NCI-H526 treated with DMSO at 0.1 percent for 48 hours (cell line): ENCODE data around the gene SCN2A.

ENCODE experiments used
- DNase-seq: peaks from one replicate; lab custom pipeline; 2025; lab: John Stamatoyannopoulos, UW

The SCN2A gene

DNA sequence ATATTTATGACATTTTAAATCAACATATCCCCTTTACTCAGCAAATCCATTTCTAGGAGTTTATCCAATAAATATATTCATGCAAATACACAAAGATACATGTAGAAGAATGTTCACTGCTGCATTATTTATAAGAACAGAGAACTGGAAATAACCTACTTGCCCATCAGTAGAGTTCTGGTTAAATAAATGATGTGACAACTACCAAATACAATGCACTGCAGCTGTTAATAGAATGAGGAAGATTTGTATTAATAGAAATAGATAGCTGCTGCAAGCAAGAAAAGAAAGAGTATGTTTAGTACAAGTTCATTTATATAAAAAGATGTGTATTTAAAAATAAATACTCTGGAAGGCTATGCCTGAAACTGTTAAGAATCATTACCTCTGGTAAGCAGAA is 181.0 kb downstream of the SCN2A start:
- no peak for DNase-seq

DNA sequence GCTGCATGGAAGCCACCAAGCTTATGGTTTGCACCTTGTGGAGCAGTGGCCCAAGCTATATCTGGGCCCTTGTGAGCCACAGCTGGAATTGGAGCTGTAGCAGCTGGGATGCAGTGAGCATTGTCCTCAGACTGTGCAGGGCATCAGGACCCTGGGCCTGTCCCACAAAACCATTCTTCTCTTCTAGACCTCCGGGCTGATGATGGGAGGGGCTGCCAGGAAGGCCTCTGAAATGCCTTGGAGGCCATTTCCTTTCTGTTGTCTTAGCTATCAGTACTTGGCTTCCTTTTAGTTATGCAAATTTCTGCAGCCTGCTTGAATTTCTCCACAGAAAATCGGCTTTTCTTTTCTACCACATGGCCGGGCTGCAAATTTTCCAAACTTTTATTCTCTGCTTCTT is 183.9 kb downstream of the SCN2A start:
- DNase-seq = no peak

DNA sequence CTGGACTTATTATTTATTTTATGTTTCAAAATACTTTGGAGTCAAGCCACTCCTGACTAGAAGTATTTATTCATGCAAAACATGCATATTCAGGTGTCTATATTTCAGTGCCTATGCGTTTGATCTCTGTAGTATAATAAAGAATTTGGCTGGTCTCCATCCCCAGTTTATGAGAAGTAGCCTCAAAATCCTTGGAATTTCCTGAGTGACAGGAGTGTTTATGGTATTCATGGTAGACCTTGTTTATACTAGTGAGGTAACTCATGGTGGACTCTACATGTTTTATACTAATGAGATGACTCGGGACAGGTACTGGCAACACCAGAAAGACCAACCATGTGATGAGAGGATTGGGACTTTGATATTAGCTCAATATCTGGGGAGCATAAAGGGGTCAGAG is 186.3 kb downstream of the SCN2A start:
- no peak for DNase-seq

DNA sequence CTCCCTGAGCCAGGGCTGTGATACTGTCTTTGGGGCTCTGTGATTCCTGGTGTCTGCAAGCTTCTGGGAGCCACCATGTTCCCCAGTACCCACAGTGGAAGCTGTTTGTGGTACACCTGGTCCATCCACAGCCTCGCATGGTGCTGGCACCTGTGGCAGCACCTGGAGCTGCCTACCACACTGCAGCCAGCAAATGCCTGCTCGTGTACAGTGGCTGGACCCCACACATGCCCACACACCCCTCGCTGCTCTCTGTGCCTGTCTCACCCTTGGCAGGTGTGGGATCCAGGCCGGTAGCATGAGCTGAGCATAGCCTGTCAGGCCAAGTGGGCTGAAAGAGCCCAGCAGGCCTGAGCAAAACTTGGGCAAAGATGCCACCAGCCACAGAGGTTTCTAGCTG is 188.5 kb downstream of the SCN2A start:
- DNase-seq = no peak

DNA sequence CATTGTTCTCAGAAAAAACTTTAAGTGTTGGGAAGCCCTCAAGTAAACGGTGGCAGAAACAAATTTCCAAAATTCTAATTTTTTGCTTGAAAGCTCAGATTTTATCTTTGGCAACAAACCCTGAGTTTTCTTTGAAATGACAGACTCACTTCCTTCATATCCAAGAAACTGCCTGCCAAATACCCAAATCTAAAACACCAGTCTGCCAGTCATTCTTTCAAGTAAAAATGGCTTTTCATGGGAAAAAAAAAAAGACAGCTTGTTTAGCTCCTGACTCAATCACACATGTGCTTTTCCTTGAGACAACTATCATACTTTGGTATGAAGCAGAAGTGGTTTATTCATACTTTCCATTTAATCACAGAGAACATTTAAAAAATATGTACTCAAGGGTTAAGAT is 189.7 kb downstream of the SCN2A start:
- no peak for DNase-seq

DNA sequence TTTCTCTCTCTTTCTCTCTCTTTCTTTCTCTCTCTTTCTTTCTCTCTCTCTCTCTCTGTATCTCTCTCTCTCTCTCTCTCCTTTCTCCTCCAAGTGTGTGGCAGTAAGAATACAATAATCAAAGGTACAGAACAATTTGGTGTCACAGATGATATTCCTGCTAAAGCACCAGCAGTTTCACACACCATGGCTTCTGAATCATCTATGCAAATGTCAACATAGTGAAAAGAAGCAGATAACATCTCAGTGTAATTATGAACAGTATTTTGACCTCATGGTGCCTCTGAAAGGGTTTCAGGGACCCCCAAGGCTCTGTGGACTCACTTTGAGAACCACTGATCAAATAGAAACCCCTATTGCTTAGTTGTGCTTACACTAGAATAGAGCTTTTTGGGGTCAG is 191.8 kb downstream of the SCN2A start:
- DNase-seq = peak; percentile 49

DNA sequence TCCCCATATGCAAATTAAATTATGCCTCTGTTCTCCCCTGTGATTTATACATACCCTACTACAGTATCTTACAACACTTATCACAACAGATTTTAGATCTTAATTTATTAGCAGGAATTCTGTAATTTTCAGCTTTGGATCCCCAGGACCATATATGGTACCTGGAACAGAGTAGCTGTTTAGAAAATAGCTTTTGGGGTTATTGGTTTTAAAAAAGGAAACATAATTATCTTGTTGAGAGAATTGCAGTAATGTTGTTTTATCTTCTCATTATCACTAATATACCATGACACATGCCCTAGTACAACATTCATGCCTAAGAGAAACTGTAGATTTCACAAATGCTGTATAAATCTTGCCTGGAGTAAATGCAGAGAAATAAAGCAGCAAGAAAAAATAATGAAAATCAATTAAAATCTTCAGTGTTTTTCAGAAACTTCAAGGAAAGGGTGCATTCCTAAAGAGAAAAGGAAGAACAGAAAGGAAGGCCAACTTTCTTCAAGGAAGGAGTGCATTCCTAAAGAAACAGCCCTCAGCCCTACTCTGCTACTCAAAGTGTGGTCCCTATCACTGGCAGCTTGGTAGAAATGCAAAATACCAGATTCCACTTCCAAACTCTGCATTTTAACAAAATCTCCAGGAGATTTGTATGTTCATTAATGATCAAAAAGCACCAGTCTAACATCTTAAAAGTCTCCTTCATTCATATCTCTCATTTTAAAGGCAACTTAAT is 193.2 kb downstream of the SCN2A start:
- DNase-seq = no peak

DNA sequence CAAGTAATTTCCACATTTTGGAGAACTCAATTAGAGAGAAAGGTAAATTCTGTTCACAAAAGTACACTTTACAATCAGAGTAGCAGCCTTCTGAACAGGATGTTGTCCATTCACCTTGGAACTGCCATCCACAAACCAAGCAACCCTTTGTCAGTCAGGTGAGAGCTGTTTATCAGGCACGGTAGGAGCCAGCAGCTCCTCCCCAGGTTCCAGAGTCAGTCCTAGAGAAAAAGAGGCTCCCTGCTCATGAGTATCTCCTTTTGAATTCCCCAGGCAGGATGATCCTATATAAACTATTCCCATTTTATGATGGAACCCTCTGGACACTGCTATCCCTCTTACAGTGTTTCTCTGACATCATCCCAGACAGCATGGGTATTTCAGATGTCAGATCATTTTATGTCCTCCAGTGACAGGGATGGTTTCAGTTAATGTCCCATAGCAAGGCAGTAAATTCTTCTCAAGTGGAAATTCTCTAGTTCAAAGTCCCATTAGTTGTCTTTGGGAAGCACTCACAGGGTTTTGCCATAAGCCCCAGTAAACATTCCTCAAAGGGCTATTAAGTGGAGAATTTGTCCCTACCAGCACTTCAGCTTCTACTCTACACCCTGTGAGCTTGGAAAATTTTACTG is 195.8 kb downstream of the SCN2A start:
- no peak for DNase-seq

DNA sequence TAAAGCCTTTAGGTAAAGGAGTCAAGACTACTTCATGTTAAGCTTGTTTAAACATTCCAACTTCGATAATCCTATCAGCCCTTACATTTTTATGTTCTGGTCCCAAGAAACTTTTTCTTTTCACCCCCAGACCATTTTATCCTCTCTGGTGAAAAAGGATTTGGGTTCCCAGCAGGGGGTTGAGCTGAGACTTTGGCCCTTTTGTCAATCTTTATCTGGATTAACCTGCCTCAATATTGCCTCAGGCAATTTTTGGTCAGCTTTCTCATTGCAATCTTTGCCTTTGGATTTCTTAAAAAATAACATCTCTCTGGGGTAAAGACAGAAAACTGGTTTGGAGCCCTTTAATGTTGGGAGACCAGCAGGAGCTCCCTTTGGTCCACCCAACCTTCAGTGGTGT is 196.4 kb downstream of the SCN2A start:
- DNase-seq = no peak

DNA sequence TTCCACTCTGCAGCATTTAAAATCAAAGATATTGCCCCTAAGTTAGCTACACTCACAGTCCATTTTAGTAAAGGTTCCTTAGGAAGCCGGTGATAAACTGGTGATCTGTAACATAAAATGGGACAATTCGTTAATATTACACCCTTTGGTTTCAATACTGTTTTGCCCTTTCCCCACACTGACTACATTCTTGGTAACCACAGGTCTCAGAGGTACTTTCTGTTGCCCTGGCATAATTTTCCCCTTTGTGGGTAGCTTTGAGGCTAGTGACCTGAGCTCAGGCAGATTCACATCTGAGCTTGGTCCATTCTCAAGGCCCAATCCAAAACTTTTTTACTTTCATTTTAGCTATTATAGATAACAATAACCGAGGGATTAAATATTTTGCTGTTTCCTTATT is 197.3 kb downstream of the SCN2A start:
- no peak for DNase-seq

DNA sequence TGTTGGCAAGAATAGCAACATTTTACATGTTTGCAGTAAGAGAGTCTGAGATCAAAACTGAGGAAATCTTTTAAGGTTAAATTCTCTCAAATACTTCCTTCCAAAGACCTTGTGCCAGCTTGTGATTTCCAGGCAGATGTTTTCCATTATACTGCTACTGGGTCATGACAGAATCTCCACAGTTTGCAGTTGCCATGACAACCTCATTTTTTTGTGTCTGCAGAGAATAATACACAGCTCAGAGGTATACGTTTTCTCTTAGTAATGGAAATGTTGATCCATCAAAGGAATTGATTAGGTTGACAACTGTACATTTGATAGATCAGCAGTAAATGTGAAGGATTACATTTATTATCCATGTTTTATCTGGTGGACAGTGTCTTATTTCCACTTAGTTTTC is 201.2 kb downstream of the SCN2A start:
- no peak for DNase-seq
